GM18951 (cell line): Measurements from ENCODE around the gene SHISAL1.

ENCODE experiments used
- POLR2A ChIP-seq: IDR thresholded peaks from 4 replicates; pipeline ENCODE4 v1.6.1; 2011; ENCODE audit warnings: mild to moderate bottlenecking; ENCODE audit not compliant: insufficient read length, insufficient read depth; ENCODE audit errors: extremely low read depth
- in situ Hi-C: fragments of 300-500 bp; cut with MboI; formaldehyde crosslinking; loops from one replicate; pipeline ENCODE4 v1.12.0; 2022; ENCODE audit warnings: low sequenced_read_pairs, mixed read lengths, inconsistent platforms; ENCODE audit not compliant: unreplicated experiment

SHISAL1 gene

DNA sequence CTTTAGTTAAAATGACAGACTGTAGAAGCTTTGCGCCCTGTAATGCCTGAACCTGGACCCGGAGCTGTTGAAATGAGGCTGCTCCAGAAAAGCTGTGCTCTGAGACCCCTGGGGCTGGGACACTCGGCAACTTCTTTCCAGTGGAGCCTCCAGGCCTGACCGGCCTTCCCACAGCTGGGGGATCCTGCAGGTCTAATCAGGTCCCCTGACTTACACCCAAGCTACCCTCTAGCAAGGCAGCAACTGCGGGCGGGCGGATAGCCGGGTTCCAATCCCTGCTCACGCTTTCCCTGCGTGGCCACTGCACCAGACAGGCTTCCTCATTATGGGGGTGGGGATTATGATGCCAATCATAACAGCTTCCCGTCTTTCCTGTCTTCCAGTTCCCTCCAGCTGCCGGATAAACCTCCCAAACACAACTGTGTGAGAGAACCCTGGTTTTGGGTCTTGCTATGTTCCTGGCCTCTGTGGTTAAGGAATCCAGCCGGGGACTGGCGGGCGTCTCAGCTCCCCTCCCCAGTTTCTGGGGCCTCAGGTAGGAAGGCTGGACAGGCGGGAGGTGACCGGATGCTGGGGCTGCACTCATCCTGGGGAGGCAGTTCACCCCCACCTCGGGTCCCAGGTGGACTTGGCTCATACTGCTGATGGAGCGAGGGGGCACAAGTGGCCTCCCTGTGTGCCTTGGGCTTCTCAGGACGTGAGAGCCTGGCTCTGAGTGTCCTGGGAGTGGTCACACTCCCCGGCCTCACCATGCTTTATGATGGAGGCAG is 93.5 kb downstream of the SHISAL1 start:
- TF ChIP-seq POLR2A: no peak
- in situ Hi-C loops: no loop called here

DNA sequence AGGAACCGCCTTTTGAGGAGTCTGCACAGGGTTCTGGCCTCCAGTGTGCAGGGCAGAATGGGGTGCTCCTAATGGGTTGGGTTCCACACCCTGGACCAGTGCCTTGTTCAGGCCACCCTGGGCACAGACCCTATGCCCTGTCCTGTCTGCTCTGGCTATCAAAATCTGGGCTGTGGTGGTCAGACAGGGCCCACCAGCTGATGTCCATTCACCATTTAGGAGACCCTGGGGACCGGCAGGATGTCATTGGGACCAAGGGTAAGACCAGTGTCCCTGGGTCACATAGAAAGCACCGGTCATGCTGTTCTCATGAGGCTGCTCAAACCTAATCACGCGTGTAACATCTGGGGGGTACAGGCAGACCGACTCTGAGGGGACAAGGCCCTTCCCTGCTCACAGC is 94.7 kb downstream of the SHISAL1 start:
- in situ Hi-C loops: no loop called here
- TF ChIP-seq POLR2A: no peak

DNA sequence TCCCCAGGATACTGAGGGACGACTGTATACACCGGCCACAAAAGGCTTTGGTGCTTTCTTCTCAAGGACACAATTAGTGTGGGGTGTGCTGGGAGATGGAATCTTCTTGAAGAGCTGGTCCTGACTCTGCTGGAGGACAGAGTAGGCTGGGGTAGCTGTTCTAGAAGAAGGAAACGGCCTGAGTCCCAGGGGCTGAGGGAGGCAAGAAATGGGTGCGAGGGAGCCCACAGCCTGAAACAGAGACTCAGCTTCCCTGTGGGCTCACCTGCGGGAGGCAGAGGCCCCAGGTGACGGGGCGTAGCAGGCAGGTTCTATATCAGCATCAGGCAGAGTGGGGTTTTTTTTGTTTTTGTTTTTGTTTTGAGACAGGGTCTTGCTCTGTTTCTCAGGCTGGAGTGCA is 95.4 kb downstream of the SHISAL1 start:
- in situ Hi-C loops: no loop called here
- TF ChIP-seq POLR2A: no peak

DNA sequence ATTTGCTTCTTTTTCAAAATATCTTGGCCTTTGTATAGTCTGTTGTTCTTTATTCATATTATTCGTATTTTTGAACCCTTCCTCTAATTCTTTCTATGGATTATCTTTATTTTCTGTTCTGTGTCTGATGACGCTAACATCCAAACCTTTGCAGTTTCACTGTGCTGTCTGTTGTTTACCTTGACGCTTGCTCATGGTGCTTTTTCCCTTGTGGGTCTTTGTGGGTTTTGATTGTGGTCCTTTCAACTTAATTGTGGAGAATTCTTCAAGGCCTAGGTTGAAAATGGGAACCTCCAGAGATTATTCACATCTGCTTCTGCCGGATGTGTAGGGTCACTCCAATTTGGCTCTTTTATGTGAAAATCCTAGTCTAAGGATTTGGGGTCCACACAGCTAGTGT is 97.5 kb downstream of the SHISAL1 start:
- in situ Hi-C loops: no loop called here
- no peak for TF ChIP-seq POLR2A

DNA sequence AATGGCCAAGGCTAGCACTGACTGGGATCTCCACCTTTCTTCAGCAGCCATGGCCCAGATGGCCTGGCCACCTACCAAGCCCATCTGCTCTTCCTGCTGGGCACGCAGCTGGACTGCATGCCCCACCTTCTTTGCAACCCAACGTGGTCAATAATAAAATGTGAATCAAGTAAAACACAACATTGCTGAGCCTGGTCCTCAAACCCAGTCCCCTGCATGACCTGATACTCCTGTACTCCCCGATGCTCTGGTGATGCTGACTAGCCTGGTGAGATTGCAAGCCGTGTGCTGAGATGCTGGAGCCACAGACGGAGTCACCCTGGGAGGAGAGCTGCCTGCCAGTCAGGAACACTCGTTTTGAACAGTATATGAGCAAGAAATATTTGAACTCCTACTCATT is 98.0 kb downstream of the SHISAL1 start:
- TF ChIP-seq POLR2A: no peak
- in situ Hi-C loops: no loop called here

DNA sequence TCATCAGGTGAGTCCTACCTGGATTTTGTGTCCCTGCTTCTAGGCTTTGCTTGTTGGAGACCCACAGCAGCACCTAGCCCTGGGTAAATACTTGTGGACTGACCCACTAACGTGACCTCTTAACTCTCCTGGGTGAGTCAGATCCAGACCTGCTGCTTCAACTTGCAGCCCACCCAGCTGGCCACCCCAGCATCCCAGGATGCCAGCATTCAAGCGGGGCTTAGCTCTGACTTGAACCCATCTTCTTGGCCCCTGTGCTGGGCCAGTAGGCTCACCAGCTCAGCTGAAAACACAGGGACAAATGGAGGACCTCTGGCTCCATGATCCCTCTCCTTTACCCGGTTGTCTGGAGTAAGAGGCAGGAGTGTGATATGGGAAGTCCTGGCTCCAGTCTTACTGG is 98.6 kb downstream of the SHISAL1 start:
- TF ChIP-seq POLR2A: no peak
- in situ Hi-C loops: no loop called here

DNA sequence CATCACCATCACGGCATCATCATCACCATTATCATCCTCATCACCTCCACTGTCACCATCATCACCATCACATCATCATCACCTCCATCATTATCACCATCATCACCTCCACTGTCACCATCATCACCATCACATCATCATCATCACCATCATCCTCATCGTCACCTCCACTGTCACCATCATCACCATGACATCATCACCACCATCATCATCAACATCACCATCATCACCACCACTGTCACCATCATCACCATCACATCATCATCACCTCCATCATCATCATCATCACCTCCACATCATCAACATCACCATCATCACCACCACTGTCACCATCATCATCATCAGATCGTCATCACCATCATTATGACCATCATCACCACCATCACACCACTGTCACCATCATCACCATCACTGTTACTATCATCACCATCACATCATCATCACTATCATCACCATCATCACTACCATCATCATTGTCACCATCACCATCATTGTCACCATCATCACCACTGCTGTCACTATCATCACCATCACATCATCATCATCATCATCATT is 99.2 kb downstream of the SHISAL1 start:
- no peak for TF ChIP-seq POLR2A

DNA sequence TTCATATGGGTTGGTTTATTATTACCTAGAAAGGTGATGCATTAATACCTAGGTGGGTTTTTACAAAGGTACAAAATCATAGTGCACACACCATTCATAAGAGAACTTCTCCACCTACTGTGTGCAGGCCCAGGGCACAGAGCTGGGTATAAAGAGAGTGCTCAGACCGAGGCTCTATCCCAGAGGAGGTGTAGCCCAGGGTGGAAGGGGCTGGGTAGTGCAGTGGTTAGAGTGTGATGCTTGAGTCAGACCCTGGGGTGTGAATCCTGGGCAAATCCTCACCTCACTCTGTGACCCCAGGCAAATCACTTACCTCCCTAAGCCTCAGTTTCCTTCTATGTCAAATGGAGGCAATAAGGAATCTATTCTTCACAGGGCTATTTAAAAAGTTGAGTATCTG is 99.8 kb downstream of the SHISAL1 start:
- TF ChIP-seq POLR2A: no peak
- in situ Hi-C loops: no loop called here

More for the DNA sequence above, 99.2 kb downstream of the SHISAL1 start:
- in situ Hi-C loops: no loop called here

DNA sequence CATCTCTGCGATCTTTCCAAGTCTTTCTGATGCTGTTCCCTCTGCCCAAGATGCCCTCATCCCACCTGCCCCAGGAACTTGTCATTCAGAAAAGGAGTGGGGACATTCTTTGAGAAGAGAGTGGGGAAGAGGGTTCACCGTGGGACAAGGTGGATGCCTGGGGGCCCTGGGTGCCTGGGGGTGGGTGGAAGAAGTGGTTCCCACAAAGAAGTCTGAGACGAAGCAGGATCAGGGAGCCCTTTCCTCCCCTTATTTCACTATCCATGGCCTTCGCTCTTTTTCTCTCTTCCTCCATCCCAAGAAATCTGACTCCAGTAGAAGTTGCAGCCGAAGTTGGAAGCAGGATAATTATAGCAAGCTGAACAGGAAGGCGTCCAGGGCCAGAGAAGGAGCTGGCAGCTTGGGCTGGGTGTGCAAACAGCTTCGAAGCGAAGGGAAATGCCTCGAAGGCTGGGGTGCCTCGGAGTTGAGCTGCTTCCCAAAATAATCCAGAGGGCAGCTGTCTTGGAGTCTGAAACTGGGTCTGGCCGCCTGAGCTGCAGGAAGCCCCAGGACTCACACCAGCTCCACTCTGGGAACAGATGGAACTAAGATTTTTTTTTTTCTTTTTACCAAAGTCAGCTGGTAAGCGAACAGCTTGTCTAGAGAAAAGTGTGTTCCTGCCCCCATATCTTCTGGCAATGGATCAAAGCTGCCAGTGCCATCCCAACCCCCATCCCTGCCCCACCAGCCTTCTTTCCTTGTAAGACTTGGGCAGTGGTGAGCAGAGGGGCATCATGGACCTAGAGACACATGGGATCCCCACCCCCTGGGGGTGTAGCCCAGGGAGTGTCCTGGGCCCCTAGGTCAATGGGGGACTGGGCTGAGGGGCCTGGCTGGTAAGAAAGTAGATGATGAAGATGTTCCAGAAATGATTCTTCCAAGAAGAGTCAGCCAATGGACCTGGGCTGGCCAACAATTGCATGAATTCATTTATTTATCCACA is 100.5 kb downstream of the SHISAL1 start:
- in situ Hi-C loops: no loop called here

DNA sequence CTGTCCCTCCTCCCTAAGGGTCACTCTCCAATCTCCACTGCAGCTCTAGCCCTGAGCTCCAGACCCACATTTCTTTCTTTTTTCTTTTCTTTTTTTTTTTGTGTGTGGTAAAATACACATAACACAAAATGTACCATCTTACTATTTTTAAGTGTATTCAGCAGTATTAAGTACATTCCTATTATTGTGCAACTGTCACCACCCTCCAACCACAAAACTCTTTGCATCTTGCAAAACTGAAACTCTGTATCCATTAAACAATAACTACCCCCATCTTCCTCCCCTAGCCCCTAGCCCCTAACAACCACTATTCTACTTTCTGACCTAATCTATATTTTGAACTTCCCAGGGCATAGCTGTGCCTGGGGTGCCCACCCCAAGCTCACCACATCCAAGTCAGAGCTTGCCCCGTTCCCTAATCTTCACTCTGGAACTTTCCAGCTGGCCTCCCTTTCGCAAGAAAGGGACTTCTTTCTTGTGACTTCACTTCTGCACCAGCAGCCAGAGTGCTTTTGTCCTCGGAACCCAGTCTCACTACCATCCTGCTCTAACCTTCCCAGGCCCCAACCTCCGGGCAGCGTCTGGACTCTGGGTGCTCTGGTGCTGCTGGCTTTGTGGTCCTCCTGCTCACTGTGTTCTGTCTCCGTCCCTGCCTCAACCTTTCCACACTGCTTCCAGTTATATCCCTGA is 101.3 kb downstream of the SHISAL1 start:
- TF ChIP-seq POLR2A: no peak
- in situ Hi-C loops: no loop called here

More for the DNA sequence above, 100.5 kb downstream of the SHISAL1 start:
- TF ChIP-seq POLR2A: no peak

DNA sequence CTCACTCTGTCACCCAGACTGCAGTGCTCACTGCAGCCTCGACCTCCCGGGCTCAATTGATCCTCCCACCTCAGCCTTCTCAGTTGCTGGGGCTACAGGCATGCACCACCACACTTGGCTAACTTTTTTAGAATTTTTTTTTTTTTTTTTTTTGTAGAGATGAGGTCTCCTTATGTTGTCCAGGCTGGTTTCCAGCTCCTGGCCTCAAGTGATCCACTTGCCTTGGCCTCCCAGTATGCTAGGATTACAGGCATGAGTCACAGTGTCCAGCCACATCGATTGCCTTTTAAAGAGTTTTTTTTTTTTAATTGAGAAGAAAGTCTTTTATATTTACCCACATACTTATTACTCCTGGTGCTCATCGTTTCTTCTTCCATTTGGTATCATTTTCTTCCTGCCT is 102.0 kb downstream of the SHISAL1 start:
- no peak for TF ChIP-seq POLR2A
- in situ Hi-C loops: no loop called here

DNA sequence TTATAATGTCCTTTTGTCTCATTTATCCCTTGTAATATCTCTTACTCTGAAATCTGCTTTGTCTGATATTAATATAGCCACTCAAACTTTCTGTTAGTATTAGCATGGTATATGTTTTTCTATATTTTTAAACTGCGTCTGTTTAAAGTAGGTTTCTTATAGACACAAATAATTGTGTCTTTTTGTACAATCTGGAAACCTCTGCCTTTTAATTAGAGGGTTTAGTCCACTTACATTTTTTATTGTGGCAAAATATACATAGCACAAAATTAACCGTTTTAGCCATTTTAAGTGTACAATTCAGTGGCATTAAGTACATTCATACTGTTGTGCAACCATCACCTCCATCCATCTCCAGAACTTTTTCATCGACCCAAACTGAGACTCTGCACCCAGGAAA is 103.4 kb downstream of the SHISAL1 start:
- in situ Hi-C loops: no loop called here
- no peak for TF ChIP-seq POLR2A

DNA sequence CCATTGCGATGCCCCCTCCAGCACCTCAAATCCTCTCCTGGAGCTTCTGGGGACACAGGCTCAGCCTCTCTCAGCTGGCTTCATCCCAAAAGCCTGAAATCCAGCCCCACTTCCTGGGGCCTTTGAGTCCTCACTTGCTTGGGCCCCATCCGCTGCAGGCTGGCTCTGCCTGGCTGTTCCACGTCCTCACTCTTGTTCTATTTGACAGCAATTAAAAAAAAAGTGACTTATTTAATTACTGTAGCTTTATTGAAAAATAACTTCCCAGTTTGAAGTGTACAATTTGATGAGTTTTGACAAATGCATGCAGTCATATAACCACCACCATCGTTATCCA is 104.8 kb downstream of the SHISAL1 start:
- TF ChIP-seq POLR2A: no peak
- in situ Hi-C loops: no loop called here
